Measurements from ENCODE around the gene BLOC1S1.

The BLOC1S1 gene

DNA sequence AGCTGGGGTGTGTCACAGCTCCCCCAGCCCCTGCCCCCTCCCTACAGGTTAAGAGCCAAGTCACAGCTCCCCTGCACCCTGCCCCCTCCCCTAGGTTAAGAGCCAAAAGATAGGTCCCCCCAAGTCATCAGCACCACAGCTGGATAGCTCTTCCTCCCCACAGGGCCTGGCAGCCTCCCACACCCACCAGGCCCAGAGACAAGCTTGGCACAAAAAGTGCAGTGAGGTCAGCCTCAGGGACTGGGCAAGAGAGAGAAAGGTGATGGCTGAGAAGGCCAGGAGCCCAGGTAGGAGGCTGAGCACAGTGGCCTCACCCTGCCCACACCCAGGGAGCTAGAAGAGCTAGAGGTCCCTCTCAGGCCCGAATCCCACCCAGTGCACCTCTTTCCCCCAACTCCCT is 16.9 kb upstream of the BLOC1S1 start:
- no peak for DNase-seq (ENCODE audit: low read depth)
- TF ChIP-seq, protein P1, sequence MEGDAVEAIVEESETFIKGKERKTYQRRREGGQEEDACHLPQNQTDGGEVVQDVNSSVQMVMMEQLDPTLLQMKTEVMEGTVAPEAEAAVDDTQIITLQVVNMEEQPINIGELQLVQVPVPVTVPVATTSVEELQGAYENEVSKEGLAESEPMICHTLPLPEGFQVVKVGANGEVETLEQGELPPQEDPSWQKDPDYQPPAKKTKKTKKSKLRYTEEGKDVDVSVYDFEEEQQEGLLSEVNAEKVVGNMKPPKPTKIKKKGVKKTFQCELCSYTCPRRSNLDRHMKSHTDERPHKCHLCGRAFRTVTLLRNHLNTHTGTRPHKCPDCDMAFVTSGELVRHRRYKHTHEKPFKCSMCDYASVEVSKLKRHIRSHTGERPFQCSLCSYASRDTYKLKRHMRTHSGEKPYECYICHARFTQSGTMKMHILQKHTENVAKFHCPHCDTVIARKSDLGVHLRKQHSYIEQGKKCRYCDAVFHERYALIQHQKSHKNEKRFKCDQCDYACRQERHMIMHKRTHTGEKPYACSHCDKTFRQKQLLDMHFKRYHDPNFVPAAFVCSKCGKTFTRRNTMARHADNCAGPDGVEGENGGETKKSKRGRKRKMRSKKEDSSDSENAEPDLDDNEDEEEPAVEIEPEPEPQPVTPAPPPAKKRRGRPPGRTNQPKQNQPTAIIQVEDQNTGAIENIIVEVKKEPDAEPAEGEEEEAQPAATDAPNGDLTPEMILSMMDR (IDR thresholded peaks at IDR 0.05; ENCODE audit: insufficient read depth, low read depth, low read length, missing control alignments), result no peak
- no peak overlapping the region for H3K4me3 ChIP-seq (ENCODE audit: low read length)

DNA sequence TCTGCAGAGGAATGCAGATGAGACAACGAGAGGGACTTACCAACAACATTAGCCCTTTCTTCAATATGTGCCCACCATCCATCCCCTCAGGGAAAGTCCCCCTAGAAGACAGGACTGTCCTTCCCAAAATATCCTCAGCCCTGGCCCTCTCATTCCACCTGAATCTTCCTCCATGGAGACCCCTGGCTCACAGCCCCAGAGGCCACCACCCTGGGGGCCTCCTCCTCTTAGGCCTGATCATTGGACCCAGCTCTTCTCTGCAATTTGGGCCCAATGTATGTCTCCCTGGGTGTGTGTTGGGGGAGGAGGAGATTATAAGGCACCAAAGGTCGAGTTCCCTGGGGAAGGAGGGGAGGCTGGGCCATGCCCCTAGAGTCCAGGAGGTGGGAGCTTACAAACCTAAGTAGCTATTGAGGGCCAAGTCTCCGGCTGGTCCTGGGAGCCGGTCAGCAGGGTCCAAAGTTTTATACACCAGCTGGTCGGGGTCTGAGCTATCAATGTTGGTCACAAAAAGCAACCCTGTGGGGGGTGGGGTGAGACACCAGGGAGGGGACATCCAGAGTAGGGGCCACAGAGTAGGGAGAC is 16.3 kb upstream of the BLOC1S1 start:
- H3K4me3 ChIP-seq (ENCODE audit: low read length), result no peak overlapping the region
- DNase-seq (ENCODE audit: low read depth), result no peak
- TF ChIP-seq, protein P1 (IDR thresholded peaks at IDR 0.05; ENCODE audit: insufficient read depth, low read depth, low read length, missing control alignments), result no peak

DNA sequence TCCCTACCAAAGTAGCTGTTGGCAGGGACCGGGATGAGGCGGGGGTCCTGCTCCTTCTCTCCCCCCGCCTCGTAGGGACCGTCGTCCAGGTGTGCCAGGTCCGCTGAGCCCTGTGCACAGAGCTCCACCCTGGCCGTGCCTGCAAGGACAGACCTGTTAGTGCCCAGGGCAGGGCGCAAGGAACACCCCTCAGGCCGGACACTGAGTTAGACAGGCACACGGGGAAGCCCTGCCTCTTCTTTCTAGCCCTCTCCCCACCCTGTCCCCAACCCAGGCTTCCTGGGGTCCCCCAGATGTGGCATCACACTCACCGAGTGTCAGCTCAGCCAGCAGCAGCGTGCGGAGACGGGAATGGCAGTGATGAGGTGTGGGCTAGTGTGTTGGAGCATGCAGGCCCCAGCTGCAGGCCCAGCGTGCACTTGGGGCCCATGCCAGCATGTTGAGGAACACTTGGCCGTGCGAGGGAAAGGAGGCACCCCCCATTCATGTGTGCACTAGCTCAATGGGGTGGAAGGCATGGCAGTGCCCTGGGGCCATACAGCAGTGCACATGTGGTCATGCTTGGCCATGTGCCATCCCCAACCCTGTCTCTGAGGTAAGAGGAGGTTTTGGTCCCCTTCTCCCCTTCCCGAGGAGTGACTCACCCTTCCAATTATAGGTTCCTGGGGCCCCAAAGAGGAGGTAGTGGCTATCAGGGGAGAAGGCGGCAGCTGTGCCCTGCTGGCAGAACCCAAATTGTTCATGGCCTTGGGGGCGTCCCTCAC is 15.4 kb upstream of the BLOC1S1 start:
- TF ChIP-seq, protein P1 (IDR thresholded peaks at IDR 0.05; ENCODE audit: insufficient read depth, low read depth, low read length, missing control alignments), result no peak
- peak; percentile 42 for DNase-seq (ENCODE audit: low read depth)
- H3K4me3 ChIP-seq (ENCODE audit: low read length), result no peak overlapping the region

DNA sequence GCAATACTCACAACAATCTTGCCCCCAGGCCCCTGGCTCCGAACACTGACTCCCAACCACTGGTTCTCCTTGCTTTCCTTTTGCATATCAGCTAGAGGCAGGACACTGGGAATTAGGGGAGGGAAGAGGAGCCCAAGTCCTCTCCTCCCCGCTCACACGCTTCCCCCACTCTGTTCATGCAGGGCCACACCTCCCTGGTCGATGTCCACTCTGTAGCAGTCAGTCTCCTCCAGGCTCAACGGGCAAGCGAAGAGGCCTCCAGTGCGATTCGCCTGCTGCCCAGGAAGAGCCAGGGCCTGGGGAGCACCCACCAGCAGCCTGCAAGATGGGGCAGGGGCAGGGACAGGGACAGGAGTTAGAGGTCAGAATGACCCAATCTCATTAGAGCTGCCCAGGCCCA is 13.0 kb upstream of the BLOC1S1 start:
- no peak for DNase-seq (ENCODE audit: low read depth)
- TF ChIP-seq, protein P1 (IDR thresholded peaks at IDR 0.05; ENCODE audit: insufficient read depth, low read depth, low read length, missing control alignments), result no peak
- no peak overlapping the region for H3K4me3 ChIP-seq (ENCODE audit: low read length)

DNA sequence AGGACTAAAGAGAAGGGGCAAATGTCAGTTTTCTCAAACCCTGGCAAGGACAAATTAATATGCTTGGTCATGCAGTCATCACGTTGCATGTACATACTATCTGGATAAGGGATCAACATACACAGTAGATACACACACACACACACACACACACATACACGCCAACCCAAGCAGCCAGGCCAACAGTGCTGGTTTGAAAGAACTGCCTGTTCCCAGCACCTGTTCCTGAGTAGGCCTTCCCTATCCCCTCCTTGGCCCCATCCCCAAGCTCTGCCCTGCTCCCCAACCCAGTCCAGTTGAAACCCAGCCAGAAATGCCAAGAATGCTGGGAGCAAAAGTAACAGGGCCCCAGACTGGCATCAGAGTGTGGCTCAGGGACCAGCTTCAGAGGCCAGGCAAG is 12.6 kb upstream of the BLOC1S1 start:
- no peak overlapping the region for H3K4me3 ChIP-seq (ENCODE audit: low read length)
- TF ChIP-seq, protein P1 (IDR thresholded peaks at IDR 0.05; ENCODE audit: insufficient read depth, low read depth, low read length, missing control alignments), result no peak
- DNase-seq (ENCODE audit: low read depth), result no peak

DNA sequence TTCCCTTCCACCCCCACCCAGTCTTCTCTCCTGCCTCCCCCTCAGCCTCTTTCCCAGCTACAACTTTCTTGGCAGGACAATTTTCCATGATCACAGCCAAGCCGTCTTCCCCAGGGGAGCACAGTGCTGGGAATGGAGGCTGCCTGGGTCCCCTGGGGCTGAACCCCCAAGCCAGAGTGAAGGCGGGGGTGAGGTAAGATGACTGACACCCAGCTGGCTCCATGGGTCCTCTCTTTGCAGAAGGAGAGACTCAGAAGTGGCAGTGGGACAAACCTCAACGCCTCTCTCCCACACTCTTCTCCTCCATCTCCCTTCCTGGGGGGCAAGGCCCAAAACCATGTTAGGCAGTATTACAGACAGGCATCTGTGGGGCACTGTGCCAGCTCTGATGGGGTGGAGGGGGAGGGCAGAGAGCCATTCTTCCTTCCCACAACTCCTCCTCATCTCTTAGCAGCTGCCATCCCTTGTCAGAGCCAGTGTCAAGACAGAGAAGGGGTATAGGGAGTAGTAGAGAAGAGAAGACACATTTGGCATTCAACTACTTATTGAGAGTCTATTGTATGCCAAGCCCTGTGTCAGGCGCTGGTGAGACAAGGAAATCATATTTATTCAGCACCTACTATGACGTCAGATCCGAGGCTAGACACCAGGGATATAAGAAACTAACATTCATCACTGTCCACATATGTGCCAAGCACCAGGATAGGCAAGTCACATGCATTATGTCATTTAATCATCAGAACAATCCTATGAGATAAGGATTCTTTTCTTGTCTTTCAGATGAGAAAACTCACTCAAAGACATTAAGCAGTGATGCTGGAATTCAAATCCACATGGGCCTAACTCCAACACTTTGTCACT is 11.7 kb upstream of the BLOC1S1 start:
- H3K4me3 ChIP-seq (ENCODE audit: low read length), result no peak overlapping the region
- no peak for DNase-seq (ENCODE audit: low read depth)
- TF ChIP-seq, protein P1 (IDR thresholded peaks at IDR 0.05; ENCODE audit: insufficient read depth, low read depth, low read length, missing control alignments), result no peak
